SK-N-SH (cell line): ENCODE results near the gene TBC1D5. TPM values are rescaled to one million over a fixed set of nuclear protein-coding genes. Genes with fewer than 3 reads are reported as not detected.
"Not testable (repeated sequence)": the region's sequence is repeated elsewhere in the genome, so short reads cannot be mapped to it uniquely, and the experiment has no call there.

ENCODE experiments used
- CTCF ChIA-PET: fragments of 300-600, 350-600 bp; formaldehyde crosslinking; extraction: SDS; loops from one replicate; lab custom pipeline; 2021; lab: Yijun Ruan, JAX
- POLR2A ChIA-PET: fragments of 350-600 bp; sonication (Branson Sonifier 250); formaldehyde crosslinking; extraction: SDS; loops from one replicate; lab custom pipeline; 2020; ENCODE audit warnings: antibody characterized with exemption, inconsistent platforms; lab: Yijun Ruan, JAX
- DNase-seq: peaks from one replicate; pipeline ENCODE4 v3.0.0; 2012
- H2AFZ ChIP-seq: fragments of 200-600 bp; sonication (generic); 2 replicates; pipeline ENCODE4 v1.8.1; 2016; ENCODE audit warnings: antibody characterized with exemption, mild to moderate bottlenecking, low read depth
- H3F3A ChIP-seq: fragments of 200-600 bp; sonication (generic); replicated peaks from 2 replicates; pipeline ENCODE3; 2016; ENCODE audit warnings: antibody characterized with exemption, mild to moderate bottlenecking; ENCODE audit not compliant: insufficient read depth
- H3K27ac ChIP-seq, 2 experiments: fragments of 200-500 bp in 1 of 2; fragments of 200-600 bp in 1 of 2; sonication (Bioruptor generic) in 1 of 2; sonication (generic), shearing (Covaris generic) in 1 of 2; 2 replicates each; pipeline versions ENCODE4 v1.5.1 to v1.6.1; 2014 to 2016; ENCODE audit warnings: low read depth in 2 of 2, inconsistent platforms in 1 of 2, low read length in 1 of 2, mild to moderate bottlenecking in 1 of 2, mixed read lengths in 1 of 2
- H3K27me3 ChIP-seq: fragments of 200-600 bp; sonication (generic), shearing (Covaris generic); 2 replicates; pipeline ENCODE4 v1.6.1; 2016; ENCODE audit warnings: mixed run types; ENCODE audit not compliant: insufficient read depth
- H3K36me3 ChIP-seq, 2 experiments: fragments of 200-500 bp in 1 of 2; fragments of 200-600 bp in 1 of 2; sonication (Bioruptor generic) in 1 of 2; sonication (generic) in 1 of 2; replicated peaks in 1 of 2; 2 replicates each; pipeline versions ENCODE3 to v1.5.1; 2014 to 2016; ENCODE audit warnings: low read length in 1 of 2, mild to moderate bottlenecking in 1 of 2; ENCODE audit not compliant: insufficient read depth in 2 of 2, control insufficient read depth in 1 of 2
- H3K4me1 ChIP-seq, 2 experiments: fragments of 200-500 bp in 1 of 2; fragments of 200-600 bp in 1 of 2; sonication (Bioruptor generic) in 1 of 2; sonication (generic), shearing (Covaris generic) in 1 of 2; 2 replicates each; pipeline versions ENCODE4 v1.5.1 to v1.6.1; 2014 to 2016; ENCODE audit warnings: low read depth in 1 of 2, low read length in 1 of 2, mixed run types in 1 of 2; ENCODE audit not compliant: insufficient read depth in 2 of 2, control insufficient read depth in 1 of 2
- H3K4me2 ChIP-seq: fragments of 200-600 bp; sonication (generic), shearing (Covaris generic); 2 replicates; pipeline ENCODE4 v1.6.1; 2017; ENCODE audit warnings: mixed run types
- H3K4me3 ChIP-seq, 2 experiments: fragments of 200-500 bp in 1 of 2; fragments of 200-600 bp in 1 of 2; sonication (Bioruptor generic) in 1 of 2; sonication (generic), shearing (Covaris generic) in 1 of 2; 2 replicates each; pipeline versions ENCODE4 v1.5.1 to v1.8.1; 2014 to 2016; ENCODE audit warnings: low read depth in 2 of 2, inconsistent platforms in 1 of 2, low read length in 1 of 2, mild to moderate bottlenecking in 1 of 2, mixed read lengths in 1 of 2, moderate library complexity in 1 of 2
- H3K79me2 ChIP-seq: fragments of 200-600 bp; sonication (generic); 2 replicates; pipeline ENCODE4 v1.8.1; 2017; ENCODE audit warnings: mild to moderate bottlenecking; ENCODE audit not compliant: insufficient read depth
- H3K9ac ChIP-seq: fragments of 200-600 bp; sonication (generic); 2 replicates; pipeline ENCODE4 v1.6.1; 2017; ENCODE audit warnings: mixed run types
- H3K9me2 ChIP-seq: fragments of 200-600 bp; sonication (generic); 2 replicates; pipeline ENCODE4 v1.6.1; 2017; ENCODE audit warnings: mixed run types
- H3K9me3 ChIP-seq: fragments of 200-600 bp; sonication (generic); 2 replicates; pipeline ENCODE4 v1.6.1; 2017; ENCODE audit warnings: mixed run types, mild to moderate bottlenecking, moderate library complexity
- H4K20me1 ChIP-seq: fragments of 200-600 bp; sonication (generic); 2 replicates; pipeline ENCODE4 v1.6.1; 2017; ENCODE audit warnings: mild to moderate bottlenecking, mixed run types; ENCODE audit not compliant: insufficient read depth
- WGBS: methylation state at CpG from one replicate; pipeline ENCODE4 v1.1.6; 2017; ENCODE audit warnings: low lambda C conversion rate; 5-methylcytosine and 5-hydroxymethylcytosine counted together
- polyA plus RNA-seq, 3 experiments: library from polyadenylated mRNA; depleted of rRNA; stranded (reverse); fragments of >200 nt; gene quantifications; 2 replicates each; pipeline ENCODE4 v1.2.3, GENCODE V29; 2012

TBC1D5 gene
- polyA plus RNA-seq, 1 of the 3 experiments (the other 2 are of a cell fraction) = 19.5 TPM

GRCh38 chr3:17699815-17700214 is 42.6 kb downstream of the TBC1D5 start:
- POLR2A ChIA-PET, H3K9me3 ChIP-seq, H3F3A ChIP-seq, H3K4me2 ChIP-seq, H3K9ac ChIP-seq, H3K36me3 ChIP-seq, H3K27ac ChIP-seq, H4K20me1 ChIP-seq, DNase-seq, H3K27me3 ChIP-seq, H3K4me3 ChIP-seq, CTCF ChIA-PET, H3K4me1 ChIP-seq, H2AFZ ChIP-seq, H3K9me2 ChIP-seq: not testable (repeated sequence)
- 94% methylated on average over 2 of the region's 2 CpGs for WGBS
- H3K79me2 ChIP-seq = peaks cover 12% of the 10 kb centered on the region; the same call in 1 of the 2 replicates

GRCh38 chr3:17695665-17696064 is 46.8 kb downstream of the TBC1D5 start:
- 99% methylated on average over 2 of the region's 2 CpGs for WGBS
- H3K4me2 ChIP-seq, H3K9ac ChIP-seq, CTCF ChIA-PET, DNase-seq, H2AFZ ChIP-seq, H3K36me3 ChIP-seq, H3F3A ChIP-seq, POLR2A ChIA-PET, H3K4me3 ChIP-seq, H3K9me2 ChIP-seq, H3K27me3 ChIP-seq, H3K9me3 ChIP-seq, H3K4me1 ChIP-seq, H3K27ac ChIP-seq, H4K20me1 ChIP-seq: not testable (repeated sequence)
- H3K79me2 ChIP-seq = peaks cover 20% of the 10 kb centered on the region

DNA sequence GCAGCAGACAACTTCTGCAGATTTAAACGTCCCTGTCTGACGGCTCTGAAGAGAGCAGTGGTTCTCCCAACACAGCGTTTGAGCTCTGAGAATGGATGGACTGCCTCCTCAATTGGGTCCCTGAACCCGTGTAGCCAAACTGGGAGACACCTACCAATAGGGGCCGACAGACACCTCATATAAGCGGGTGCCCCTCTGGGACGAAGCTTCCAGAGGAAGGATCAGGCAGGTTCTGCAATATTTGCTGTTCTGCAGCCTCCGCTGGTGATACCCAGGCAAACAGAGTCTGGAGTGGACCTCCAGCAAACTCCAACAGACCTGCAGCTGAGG is 48.8 kb downstream of the TBC1D5 start:
- H2AFZ ChIP-seq, H3K9ac ChIP-seq, H3K9me3 ChIP-seq, H3K36me3 ChIP-seq, H3K27me3 ChIP-seq, H4K20me1 ChIP-seq, H3K4me3 ChIP-seq, H3K4me2 ChIP-seq, H3F3A ChIP-seq, H3K4me1 ChIP-seq, H3K9me2 ChIP-seq, H3K27ac ChIP-seq, POLR2A ChIA-PET, DNase-seq: not testable (repeated sequence)
- peaks cover 16% of the 10 kb centered on the region for H3K79me2 ChIP-seq
- CTCF ChIA-PET = interaction anchor here (0.7 to 1.4 kb wide), 2 partner anchors 47 to 263 kb away, joined by 3 read pairs; no protein-coding TSS in a partner anchor
- WGBS = 81% methylated on average over 6 of the region's 8 CpGs

DNA sequence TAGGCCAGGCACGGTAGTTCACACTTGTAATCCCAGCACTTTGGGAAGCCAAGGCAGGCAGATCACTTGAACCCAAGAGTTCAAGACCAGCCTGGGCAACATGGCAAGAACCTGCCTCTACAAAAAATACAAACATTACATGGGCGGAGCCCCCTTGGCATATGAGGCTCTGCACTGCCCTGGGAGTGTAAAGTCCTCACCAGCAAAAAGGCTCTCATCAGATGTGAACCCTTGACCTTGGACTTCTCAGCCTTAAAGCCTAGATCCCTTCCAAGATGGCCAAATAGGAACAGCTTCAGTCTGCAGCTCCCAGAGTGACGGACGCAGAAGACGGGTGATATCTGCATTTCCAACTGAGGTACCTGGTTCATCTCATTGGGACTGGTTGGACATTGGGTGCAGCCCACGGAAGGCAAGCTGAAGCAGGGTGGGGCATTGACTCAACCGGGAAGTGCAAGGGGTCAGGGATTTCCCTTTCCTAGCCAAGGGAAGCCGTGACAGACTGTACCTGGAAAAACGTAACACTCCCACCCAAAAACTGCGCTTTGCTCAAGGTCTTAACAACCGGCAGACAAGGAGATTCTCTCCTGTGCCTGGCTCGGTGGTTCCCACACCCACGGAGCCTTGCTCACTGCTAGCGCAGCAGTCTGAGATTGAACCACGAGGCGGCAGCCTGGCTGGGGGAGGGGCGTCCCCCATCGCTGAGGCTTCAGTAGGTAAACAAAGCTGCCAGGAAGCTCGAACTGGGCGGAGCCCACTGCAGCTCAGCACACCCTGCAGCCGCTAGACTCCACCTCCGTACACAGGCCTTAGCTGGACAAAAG is 49.4 kb downstream of the TBC1D5 start:
- H3K4me3 ChIP-seq, H4K20me1 ChIP-seq, H3K4me1 ChIP-seq, H3K27ac ChIP-seq, H3K36me3 ChIP-seq, H3K4me2 ChIP-seq, H3K9me3 ChIP-seq, H3K27me3 ChIP-seq, H3K9me2 ChIP-seq, H3K9ac ChIP-seq, H2AFZ ChIP-seq, DNase-seq, POLR2A ChIA-PET, H3F3A ChIP-seq: not testable (repeated sequence)
- H3K79me2 ChIP-seq = peaks cover 16% of the 10 kb centered on the region
- CTCF ChIA-PET = interaction anchor here (0.7 to 1.4 kb wide), 2 partner anchors 48 to 263 kb away, joined by 3 read pairs; no protein-coding TSS in a partner anchor
- 90% methylated on average over 13 of the region's 22 CpGs for WGBS
